Brain microvascular endothelial cell (primary cell): ENCODE measurements around the gene PLD6.

Experiments used
- DNase-seq: peaks from one replicate; pipeline ENCODE4 v3.0.0-alpha.2; 2020
- H3K27ac ChIP-seq: fragments of 250-450 bp; sonication (Bioruptor Pico); 2 replicates; pipeline ENCODE4 v1.5.1; 2020; ENCODE audit warnings: mild to moderate bottlenecking, moderate library complexity
- H3K27me3 ChIP-seq: fragments of 250-450 bp; sonication (Bioruptor Pico); replicated peaks from 2 replicates; pipeline ENCODE4 v1.5.1; 2020; ENCODE audit warnings: mild to moderate bottlenecking
- H3K36me3 ChIP-seq: fragments of 250-450 bp; sonication (Bioruptor Pico); replicated peaks from 2 replicates; pipeline ENCODE4 v1.5.1; 2020; ENCODE audit warnings: mild to moderate bottlenecking
- H3K4me3 ChIP-seq: 2 replicates; pipeline ENCODE4 v1.5.1; 2011; ENCODE audit warnings: low read depth, mild to moderate bottlenecking, control low read depth, low read length, moderate library complexity
- CTCF ChIP-seq: IDR thresholded peaks from 2 replicates; pipeline ENCODE4 v1.5.1; 2011; ENCODE audit warnings: low read depth, mild to moderate bottlenecking, moderate library complexity, low read length, control low read depth, inconsistent platforms; ENCODE audit errors: missing control alignments
- in situ Hi-C: cut with HindIII; loops from 2 replicates; pipeline ENCODE4 v1.10.0; 2017; ENCODE audit warnings: low sequenced_read_pairs, low pct_ligation_motif_present

The PLD6 gene

GRCh38 chr17:17215575-17215974, 9.4 kb upstream of the PLD6 start:
- no peak for TF ChIP-seq CTCF
- in situ Hi-C loops, result no loop called here
- H3K27ac ChIP-seq, result no peak overlapping the region
- H3K27me3 ChIP-seq, result no peaks in the 10 kb centered on the region
- no peak for DNase-seq
- peaks cover 70% of the 10 kb centered on the region for H3K36me3 ChIP-seq
- no peak overlapping the region for H3K4me3 ChIP-seq

GRCh38 chr17:17214646-17215436, 8.7 kb upstream of the PLD6 start:
- Histone ChIP-seq H3K36me3 (peaks cover 65% of the 10 kb centered on the region), H3K27ac (no peak overlapping the region), H3K4me3 (no peak overlapping the region), H3K27me3 (no peaks in the 10 kb centered on the region)
- no peak for TF ChIP-seq CTCF
- DNase-seq, result no peak
- in situ Hi-C loops, result no loop called here

GRCh38 chr17:17213775-17214174, 7.6 kb upstream of the PLD6 start:
- peaks cover 63% of the 10 kb centered on the region for H3K36me3 ChIP-seq
- H3K27ac ChIP-seq, result no peak overlapping the region
- in situ Hi-C loops, result no loop called here
- no peak overlapping the region for H3K4me3 ChIP-seq
- TF ChIP-seq CTCF, result no peak
- no peaks in the 10 kb centered on the region for H3K27me3 ChIP-seq
- no peak for DNase-seq

GRCh38 chr17:17207998-17208397, 1.9 kb upstream of the PLD6 start:
- H3K27ac ChIP-seq, result no peak overlapping the region
- no peaks in the 10 kb centered on the region for H3K27me3 ChIP-seq
- H3K4me3 ChIP-seq, result no peak overlapping the region
- DNase-seq, result no peak
- no peak for TF ChIP-seq CTCF
- peaks cover 9% of the 10 kb centered on the region for H3K36me3 ChIP-seq
- in situ Hi-C loops, result no loop called here

GRCh38 chr17:17206913-17207335, 791 bp upstream of the PLD6 start:
- no peak for DNase-seq
- Histone ChIP-seq H3K27ac (no peak overlapping the region), H3K27me3 (no peaks in the 10 kb centered on the region), H3K4me3 (no peak overlapping the region), H3K36me3 (peaks cover 3% of the 10 kb centered on the region)
- no peak for TF ChIP-seq CTCF
- in situ Hi-C loops, result no loop called here
